Stimulated activated CD4-positive, alpha-beta T cell treated with anti-CD3 and anti-CD28 coated beads, Interleukin-1b, Interleukin-23, amount 100 ng/mL, for 24 hours (primary cell): ENCODE results near the gene LARGE2.
A peak's percentile ranks its signal among the peaks of the same experiment; 100 is the strongest.

ENCODE experiments used
- DNase-seq, 4 experiments: peaks; one replicate each; pipeline ENCODE4 v3.0.0-alpha.2; 2020; ENCODE audit warnings: low read depth in 4 of 4, low spot score in 1 of 4

Gene LARGE2

GRCh38 chr11:45959851-45960250 lies 37.4 kb downstream of the LARGE2 start:
- DNase-seq: no peak

GRCh38 chr11:45960387-45961095 lies 38.1 kb downstream of the LARGE2 start:
- no peak for DNase-seq

- DNase-seq: no peak
These were observed 39.3 kb downstream of the LARGE2 start for GRCh38 chr11:45961751-45962240.

- DNase-seq: peak; percentile 13 to 32 (median 22)
These were observed 42.5 kb downstream of the LARGE2 start for GRCh38 chr11:45964911-45965389.

GRCh38 chr11:45967506-45967905 lies 45.0 kb downstream of the LARGE2 start:
- DNase-seq: no peak

- no peak for DNase-seq
These were observed 46.4 kb downstream of the LARGE2 start for GRCh38 chr11:45968901-45969300.

GRCh38 chr11:45973601-45974000 lies 51.1 kb downstream of the LARGE2 start:
- no peak for DNase-seq

- DNase-seq: no peak
These were observed 52.4 kb downstream of the LARGE2 start for GRCh38 chr11:45974806-45975205.
